Motor neuron (in vitro differentiated cells): Measurements from ENCODE around the gene CHMP3. TPM values are rescaled to one million over a fixed set of nuclear protein-coding genes. Genes with fewer than 3 reads are reported as not detected.

Experiments
- ATAC-seq, 8 experiments: fragments of 200-7000 bp; cut with Tn5 transposase; replicated peaks in 6 of 8; 2 replicates each; pipeline ENCODE4 v1.8.0; 2021; ENCODE audit warnings: mild to moderate bottlenecking in 8 of 8, moderate library complexity in 8 of 8
- H3K27ac ChIP-seq, 2 donors: fragments of 250-450 bp; sonication (Bioruptor Pico); 2 replicates each; pipeline ENCODE4 v1.9.0; 2021; ENCODE audit warnings: antibody characterized with exemption in 2 of 2, mild to moderate bottlenecking in 2 of 2, moderate library complexity in 1 of 2
- H3K4me1 ChIP-seq, 2 donors: fragments of 250-450 bp; sonication (Bioruptor Pico); replicated peaks in 1 of 2; 2 replicates each; pipeline ENCODE4 v1.6.1; 2021; ENCODE audit warnings: antibody characterized with exemption in 2 of 2, mild to moderate bottlenecking in 2 of 2, moderate library complexity in 1 of 2
- H3K4me3 ChIP-seq, 5 donors: fragments of 250-450 bp; sonication (Bioruptor Pico); 2 replicates each; pipeline ENCODE4 v1.9.0; 2021; ENCODE audit warnings: antibody characterized with exemption in 5 of 5, mild to moderate bottlenecking in 5 of 5, moderate library complexity in 4 of 5
- WGBS, 10 experiments: fragments of 450-650 bp; shearing (Covaris generic); methylation state at CpG; one replicate each; pipeline ENCODE4 v1.0.0; 2022; 5-methylcytosine and 5-hydroxymethylcytosine counted together
- in situ Hi-C, 9 experiments: fragments of 400-800 bp; cut with MboI; loops; one replicate each; pipeline ENCODE4 v1.15.0; 2021; ENCODE audit warnings: low sequenced_read_pairs in 9 of 9, low pct_unique_long_range_greater_than_20kb in 2 of 9; ENCODE audit not compliant: unreplicated experiment in 9 of 9
- total RNA-seq, 8 experiments: library from RNA; unstranded; fragments of 300-600 nt; gene quantifications; 2 replicates each; pipeline versions ENCODE4 v1.2.3 to v1.2.4, GENCODE V29; 2022

CHMP3 gene
- total RNA-seq, 8 experiments from 2014 or later = 26.9 to 68.2 (median 49.6) TPM

GRCh38 chr2:86489542-86489941 lies 73.7 kb downstream of the CHMP3 start:
- Histone ChIP-seq H3K4me3 (no peak overlapping the region), H3K27ac (no peak overlapping the region), H3K4me1 (no peaks in the 10 kb centered on the region)
- in situ Hi-C loops = no loop called here
- WGBS, 10 experiments = 85 to 100% (median 98%) methylated on average over 1 to 3 of the region's 3 CpGs; no CpG with 5 or more reads in 2 of the 10 experiments
- ATAC-seq = no peak

DNA sequence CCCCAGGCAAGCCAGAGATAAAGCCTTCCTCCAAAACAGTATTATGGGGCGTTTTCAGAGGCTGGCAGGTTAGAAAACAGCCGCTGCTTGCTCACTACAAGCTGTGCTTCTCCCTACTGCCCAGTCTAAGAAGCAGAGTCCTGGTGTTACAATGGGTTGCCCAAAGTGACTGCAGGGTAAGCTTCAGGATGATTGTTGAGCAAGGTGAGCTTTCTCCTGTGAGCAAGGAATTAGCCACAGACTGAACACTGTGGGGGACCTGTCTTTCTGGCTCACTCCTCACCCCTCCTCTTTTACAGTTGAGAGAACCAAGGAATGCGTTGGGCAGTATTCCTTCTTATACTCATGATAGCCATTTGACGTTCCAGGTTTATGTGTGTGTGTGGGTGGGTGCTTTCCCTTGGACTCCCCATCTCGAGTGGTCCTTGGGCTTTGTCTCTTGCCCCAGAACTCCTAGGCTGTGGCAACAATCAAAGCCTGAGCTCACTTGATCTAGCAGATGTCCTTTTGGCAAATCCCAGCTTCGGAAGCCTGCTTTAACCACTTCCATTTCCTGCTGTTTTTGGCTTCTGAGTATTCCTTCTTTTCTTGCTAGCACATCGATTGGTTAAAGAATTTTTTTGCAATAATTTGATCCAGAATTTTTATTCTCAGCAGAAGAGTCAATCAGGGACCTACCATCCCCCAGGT lies 74.5 kb downstream of the CHMP3 start:
- in situ Hi-C loops = no loop called here
- no peak for ATAC-seq
- Histone ChIP-seq H3K4me3 (no peak overlapping the region), H3K27ac (no peak overlapping the region), H3K4me1 (no peaks in the 10 kb centered on the region)
- WGBS, 10 experiments = 53 to 100% (median 94%) methylated on average over 2 to 6 of the region's 7 CpGs; no CpG with 5 or more reads in 1 of the 10 experiments

- Histone ChIP-seq H3K27ac (no peak overlapping the region), H3K4me1 (no peaks in the 10 kb centered on the region), H3K4me3 (no peak overlapping the region)
- ATAC-seq = no peak
- in situ Hi-C loops = no loop called here
- WGBS, 10 experiments = 83 to 100% (median 100%) methylated on average over 1 to 2 of the region's 2 CpGs; no CpG with 5 or more reads in 3 of the 10 experiments
Measured at GRCh38 chr2:86487062-86487461, 76.2 kb downstream of the CHMP3 start.

DNA sequence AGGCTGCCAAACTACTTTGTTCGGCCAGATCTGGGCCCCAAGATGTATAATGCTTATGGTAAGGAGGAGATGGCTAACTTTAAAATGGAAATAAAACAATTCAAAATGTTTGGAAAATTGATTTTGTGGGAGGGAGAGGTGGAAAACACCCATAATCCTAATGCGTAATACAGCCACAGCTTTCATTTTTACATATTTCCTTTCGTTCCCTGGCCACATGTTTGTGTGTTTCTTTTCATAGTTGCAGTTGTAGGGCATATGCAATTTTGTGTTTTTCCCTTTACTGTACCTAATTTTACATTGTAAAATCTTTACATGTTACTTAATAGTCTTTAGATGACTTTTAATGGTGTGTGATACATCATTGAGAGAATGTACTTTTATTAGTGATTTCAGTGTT lies 77.4 kb downstream of the CHMP3 start:
- no peaks in the 10 kb centered on the region for H3K4me1 ChIP-seq
- WGBS, 10 experiments = 0 to 96% (median 67%) methylated on average over 1 to 3 of the region's 3 CpGs; no CpG with 5 or more reads in 2 of the 10 experiments
- in situ Hi-C loops = no loop called here
- no peak overlapping the region for H3K27ac ChIP-seq
- no peak overlapping the region for H3K4me3 ChIP-seq
- peak in 3 of 8 experiments; percentile 64 to 78 (median 77) for ATAC-seq

GRCh38 chr2:86485103-86485502 lies 78.1 kb downstream of the CHMP3 start:
- Histone ChIP-seq H3K4me3 (no peak overlapping the region), H3K27ac (no peak overlapping the region), H3K4me1 (no peaks in the 10 kb centered on the region)
- in situ Hi-C loops = no loop called here
- ATAC-seq = peak in 1 of 8 experiments; percentile 6

DNA sequence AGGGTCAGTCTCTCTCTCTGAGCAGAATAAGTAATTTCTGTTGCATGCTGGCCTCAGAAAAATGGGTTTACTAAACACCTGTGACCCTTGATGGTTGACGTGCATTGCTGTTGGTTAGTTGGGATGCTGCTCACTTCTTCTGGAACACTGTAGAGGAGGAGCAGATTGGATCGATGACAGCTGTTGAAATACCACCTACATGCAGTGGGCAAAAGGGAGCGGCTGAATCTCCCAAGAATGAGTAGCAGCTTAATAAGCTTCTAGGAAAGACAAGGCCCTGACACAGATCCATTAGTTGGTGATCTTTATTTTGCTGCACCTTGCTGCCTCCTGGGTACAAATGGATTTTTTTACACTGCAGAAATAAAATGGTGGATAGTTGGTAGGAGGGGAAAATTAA lies 78.9 kb downstream of the CHMP3 start:
- Histone ChIP-seq H3K4me3 (no peak overlapping the region), H3K27ac (no peak overlapping the region), H3K4me1 (no peaks in the 10 kb centered on the region)
- 90 to 100% (median 100%) methylated on average over 1 to 2 of the region's 3 CpGs; no CpG with 5 or more reads in 4 of the 10 experiments for WGBS, 10 experiments
- in situ Hi-C loops = no loop called here
- ATAC-seq = no peak

- 79 to 100% (median 94%) methylated on average over 1 to 3 of the region's 3 CpGs; no CpG with 5 or more reads in 1 of the 10 experiments for WGBS, 10 experiments
- Histone ChIP-seq H3K4me1 (no peaks in the 10 kb centered on the region), H3K27ac (no peak overlapping the region), H3K4me3 (no peak overlapping the region)
- no peak for ATAC-seq
- in situ Hi-C loops = no loop called here
Measured at GRCh38 chr2:86482034-86482433, 81.2 kb downstream of the CHMP3 start.

- in situ Hi-C loops = no loop called here
- Histone ChIP-seq H3K4me1 (no peaks in the 10 kb centered on the region), H3K4me3 (no peak overlapping the region), H3K27ac (no peak overlapping the region)
- ATAC-seq = peak in 2 of 8 experiments; percentile 16 to 23
- WGBS, 10 experiments = 10 to 80% (median 62%) methylated on average over 1 to 7 of the region's 7 CpGs; no CpG with 5 or more reads in 2 of the 10 experiments
Measured at GRCh38 chr2:86480105-86480504, 83.1 kb downstream of the CHMP3 start.

DNA sequence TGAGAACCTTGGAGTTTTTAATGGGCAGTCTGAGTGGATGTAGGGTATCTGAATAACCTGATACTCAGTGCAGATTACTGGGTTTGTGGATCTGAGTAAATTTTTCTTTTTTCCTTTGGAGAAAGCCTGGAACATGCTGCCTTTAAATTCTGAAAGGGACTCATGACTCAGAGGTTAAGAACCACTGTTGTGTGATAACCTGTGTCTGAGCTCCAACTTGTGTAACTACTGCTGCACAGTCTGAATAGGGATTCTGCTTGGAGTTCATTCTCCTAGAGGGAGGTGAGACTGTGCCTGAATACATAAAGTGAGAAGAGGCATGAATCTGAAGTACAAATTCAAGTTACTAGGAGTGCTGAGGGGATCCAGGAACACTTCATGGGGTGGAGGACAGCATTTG lies 85.9 kb downstream of the CHMP3 start:
- peak in 1 of 8 experiments; percentile 32 for ATAC-seq
- H3K4me3 ChIP-seq = no peak overlapping the region
- in situ Hi-C loops = no loop called here
- no peak overlapping the region for H3K27ac ChIP-seq
- no peaks in the 10 kb centered on the region for H3K4me1 ChIP-seq

DNA sequence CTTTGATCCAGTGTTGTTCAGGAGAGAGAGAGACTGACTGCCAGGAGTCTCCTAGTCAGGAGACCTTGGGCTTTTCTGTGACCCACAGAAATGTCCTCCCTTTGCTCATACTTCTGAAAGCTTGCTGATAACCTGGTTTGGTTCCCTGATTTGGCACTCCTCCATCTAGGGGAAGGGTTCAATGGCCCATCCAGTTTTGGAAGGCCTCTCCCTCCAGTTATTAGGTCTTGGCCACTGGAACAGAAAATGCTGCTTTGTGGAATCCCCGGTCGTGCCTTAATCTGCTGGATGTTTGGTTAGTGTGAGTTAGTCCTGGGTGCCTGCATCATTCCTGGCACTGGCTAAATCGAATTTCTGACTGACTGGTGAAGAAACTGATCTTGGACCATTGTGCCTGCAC lies 86.3 kb downstream of the CHMP3 start:
- Histone ChIP-seq H3K27ac (no peak overlapping the region), H3K4me3 (no peak overlapping the region), H3K4me1 (no peaks in the 10 kb centered on the region)
- ATAC-seq = no peak
- 66 to 100% (median 86%) methylated on average over 1 to 3 of the region's 3 CpGs; no CpG with 5 or more reads in 3 of the 10 experiments for WGBS, 10 experiments
- in situ Hi-C loops = no loop called here

DNA sequence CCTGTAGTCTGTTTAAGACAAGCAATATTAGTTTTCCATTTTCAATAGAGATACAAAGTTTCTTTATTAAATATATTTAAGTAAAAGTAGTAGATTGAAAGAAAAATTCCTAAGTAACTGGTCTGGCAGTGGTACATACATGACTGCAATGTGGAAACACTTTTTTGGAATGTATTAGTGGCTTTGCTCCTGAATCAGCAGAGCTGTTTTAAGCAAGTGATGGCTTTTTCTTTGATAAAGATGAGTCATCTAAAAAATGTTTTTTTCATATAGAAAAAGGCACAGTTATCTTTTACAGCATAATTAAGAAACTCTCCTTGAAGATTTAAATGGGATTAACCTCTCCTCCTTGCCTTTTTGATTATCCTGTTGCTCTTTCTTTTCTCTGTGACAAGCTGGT lies 87.2 kb downstream of the CHMP3 start:
- no peak overlapping the region for H3K27ac ChIP-seq

DNA sequence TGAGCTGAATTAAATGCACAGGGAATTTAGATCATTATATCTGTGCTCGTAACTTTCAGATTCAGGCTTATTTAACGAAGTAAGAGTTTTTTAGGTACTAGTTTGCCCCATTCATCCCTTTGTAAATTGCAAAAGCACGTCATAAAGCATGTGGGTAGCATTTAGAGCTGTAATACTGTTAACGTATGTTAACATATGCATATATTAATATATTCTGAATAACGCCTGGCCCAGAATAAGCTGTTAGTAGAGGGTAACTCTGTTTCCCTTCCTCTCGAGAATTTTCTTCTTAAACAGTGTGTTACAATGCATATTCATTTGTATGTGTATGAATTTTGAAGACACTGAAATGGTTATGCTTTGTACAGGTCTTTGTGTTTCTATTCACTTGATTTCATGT lies 91.6 kb downstream of the CHMP3 start:
- ATAC-seq = peak in 3 of 8 experiments; percentile 65 to 96 (median 75)
- H3K4me1 ChIP-seq = no peaks in the 10 kb centered on the region
- H3K27ac ChIP-seq = no peak overlapping the region
- in situ Hi-C loops = no loop called here
- H3K4me3 ChIP-seq = no peak overlapping the region
- WGBS, 10 experiments = 3 to 100% (median 89%) methylated on average over 1 to 6 of the region's 6 CpGs

More for the DNA sequence above, 87.2 kb downstream of the CHMP3 start:
- no peak for ATAC-seq
- Histone ChIP-seq H3K4me1 (no peaks in the 10 kb centered on the region), H3K4me3 (no peak overlapping the region)
- in situ Hi-C loops = no loop called here

DNA sequence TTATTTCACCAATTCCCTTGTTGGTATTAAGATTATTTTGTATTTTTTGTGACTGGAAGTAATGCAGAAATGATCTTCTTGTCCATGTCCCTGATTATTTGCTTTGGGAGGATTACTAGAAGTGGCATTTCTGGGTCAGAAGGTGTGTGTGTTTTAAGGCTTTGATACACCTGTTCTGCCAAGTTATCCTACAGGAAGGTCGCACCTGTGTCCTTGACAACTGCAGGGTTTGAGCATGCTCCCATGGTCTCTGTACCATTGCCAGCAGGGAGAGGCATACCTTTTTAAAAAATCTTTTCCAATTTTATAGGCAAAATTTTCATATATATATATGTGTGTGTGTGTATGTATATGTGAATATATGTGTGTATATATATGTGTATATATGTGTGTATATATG lies 92.4 kb downstream of the CHMP3 start:
- Histone ChIP-seq H3K27ac (no peak overlapping the region), H3K4me1 (no peaks in the 10 kb centered on the region), H3K4me3 (no peak overlapping the region)
- in situ Hi-C loops = no loop called here
- 83 to 100% (median 100%) methylated on average over 1 of the region's 1 CpG; no CpG with 5 or more reads in 6 of the 10 experiments for WGBS, 10 experiments
- no peak for ATAC-seq
